Smooth muscle cell of the brain vasculature (primary cell): ENCODE measurements around the gene SERTAD4.

Source experiments
- DNase-seq: peaks from one replicate; pipeline ENCODE4 v3.0.0-alpha.2; 2012; ENCODE audit warnings: low read depth, low spot score

The SERTAD4 gene

GRCh38 chr1:210231846-210232510 lies 618 bp upstream of the SERTAD4 start:
- DNase-seq, result no peak

DNA sequence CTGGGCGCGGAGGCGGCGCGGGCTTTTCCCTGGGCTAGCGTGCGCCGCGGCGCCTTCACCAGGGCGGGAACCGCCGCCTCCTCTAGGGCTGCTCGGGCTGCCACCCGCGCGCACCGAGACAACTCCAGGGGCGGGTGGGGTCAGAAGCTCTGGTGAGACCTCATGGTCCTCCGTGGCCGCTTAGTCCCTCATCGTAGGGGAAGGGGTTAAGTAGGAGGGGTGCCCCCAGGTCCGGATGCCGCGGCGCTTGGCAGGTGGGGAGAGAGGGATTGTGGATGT lies 559 bp downstream of the SERTAD4 start:
- DNase-seq, result no peak

DNA sequence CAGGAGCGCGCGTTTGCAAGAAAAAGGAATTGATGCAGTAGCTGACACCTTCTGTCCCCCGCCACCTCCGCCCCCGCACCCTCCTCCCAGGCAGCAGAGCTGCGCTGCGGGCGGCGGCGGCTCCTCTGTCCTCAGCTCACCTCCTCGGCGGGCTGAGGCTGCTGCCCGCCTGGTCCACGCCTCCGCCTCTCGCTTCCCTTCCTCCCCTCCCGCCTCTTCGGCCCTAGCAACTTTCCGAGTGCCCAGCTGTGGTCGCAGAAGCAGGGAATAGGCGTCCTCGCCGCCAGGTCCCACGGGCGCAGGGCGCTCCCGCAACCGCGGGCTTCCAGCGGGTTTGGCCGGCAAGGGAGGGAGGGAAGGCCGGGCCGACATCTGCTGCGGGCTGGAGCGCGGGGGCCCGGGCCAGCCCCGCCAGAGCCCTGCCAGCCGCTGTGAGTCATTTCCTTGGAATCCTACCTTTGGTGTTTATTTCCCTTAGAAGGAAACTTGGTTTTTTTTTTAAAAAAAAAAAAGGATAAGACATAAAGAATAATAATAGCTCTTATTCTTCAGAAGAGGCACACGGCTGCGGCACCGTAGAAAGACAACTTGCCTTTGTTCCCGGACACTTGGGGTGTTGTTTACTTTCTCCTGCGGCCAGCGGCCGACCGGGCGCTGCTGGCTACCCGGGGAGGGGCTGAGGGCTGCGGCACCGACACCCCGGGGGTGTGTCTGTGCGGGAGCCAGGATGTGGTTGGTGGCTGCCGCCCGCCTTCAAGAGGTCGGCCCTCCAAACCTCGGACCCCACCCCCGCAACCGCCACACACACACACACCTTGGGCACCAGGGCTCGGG lies 1.1 kb downstream of the SERTAD4 start:
- DNase-seq, result no peak

DNA sequence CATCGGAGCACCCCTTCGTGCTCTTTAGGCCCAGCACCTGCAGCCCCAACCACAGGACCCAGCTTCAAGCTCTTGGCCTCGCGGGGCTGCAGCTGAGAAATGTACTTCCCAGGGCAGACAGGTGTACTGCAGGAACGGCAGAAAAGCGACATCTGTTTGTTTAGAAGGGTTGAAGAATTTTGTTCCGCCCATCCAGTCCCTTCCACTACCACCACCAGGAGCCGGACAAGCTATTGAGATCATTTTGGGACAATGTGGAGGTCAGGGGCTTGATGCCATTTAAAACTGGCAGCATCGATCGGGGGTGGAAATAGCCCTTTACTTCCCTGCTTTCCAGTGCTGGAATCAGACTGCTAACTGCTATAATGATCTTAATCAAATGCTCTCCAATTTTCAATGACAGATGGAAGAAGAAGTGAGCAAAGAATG lies 1.7 kb downstream of the SERTAD4 start:
- no peak for DNase-seq

DNA sequence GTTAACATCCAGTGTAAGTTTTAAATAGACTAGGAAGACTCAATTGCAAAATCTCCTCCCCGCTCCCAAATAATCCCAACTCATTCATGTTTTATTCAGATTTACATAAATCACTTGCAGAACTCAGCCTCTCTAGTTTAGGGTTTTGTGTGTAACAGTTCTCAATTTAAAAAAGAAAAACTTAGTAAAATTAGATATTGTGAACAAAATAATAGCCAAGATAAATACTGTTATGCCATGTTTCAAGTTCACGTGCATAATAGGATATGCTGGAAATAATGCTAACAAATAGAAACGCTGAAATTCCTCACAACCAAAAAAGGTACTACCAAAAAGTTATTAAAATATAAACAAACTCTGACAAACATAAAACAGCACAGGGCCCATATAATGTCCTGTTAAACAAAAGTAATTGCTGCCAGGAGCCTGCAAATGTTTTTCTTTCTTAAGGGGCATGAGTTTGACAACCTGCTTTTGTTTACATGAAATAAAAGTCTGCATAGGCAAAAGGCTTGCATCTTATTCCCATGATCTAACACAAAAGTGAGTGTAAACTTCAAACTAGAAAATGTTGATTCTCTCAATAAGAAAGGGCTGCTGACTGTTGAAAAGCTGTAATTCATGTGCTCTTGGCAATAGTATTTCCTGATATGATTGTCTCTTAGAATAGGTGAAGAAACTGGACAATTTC lies 2.9 kb downstream of the SERTAD4 start:
- no peak for DNase-seq

DNA sequence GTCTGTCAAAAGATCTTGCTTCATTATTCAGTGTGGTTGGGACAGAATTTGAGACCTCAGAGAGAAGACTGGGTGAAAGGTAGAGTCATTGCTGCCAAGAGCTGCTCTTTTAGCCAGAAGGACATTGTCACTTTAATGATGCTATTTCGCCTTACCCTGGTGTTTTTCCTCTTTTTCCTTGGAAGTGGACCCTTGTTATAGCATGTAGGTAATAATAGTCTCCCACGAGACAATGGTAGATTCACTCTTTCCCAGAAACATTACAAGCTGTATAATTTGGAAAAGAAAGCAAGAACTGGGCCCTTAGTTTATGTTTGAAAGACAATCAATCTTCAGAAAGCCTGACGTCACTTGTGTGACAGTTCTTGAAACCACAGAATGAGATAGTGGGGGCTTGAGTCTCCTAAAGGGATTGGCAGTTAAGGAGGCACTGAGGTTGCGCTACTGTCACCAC lies 3.8 kb downstream of the SERTAD4 start:
- DNase-seq, result no peak

GRCh38 chr1:210236840-210237409 lies 4.3 kb downstream of the SERTAD4 start:
- no peak for DNase-seq

DNA sequence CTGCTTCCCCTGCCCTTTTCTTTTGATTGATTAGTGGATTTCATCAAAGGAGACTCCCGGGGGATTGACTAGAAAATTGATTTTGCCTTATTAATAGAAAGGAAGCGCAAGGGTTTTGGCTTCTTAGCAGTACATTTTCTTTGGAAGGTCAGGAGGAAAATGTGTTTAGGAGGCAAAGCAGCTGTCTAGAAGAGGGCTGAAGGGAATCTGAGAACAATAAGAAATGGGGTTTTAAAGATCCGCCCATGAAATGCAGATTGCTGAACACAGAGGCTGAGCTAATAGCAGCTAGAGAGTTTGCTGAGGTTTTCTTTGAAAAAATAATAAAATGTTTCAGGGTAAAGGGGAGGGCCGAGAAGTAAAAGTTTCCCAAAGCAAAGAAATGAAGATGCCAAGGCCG lies 4.9 kb downstream of the SERTAD4 start:
- DNase-seq, result no peak

- no peak for DNase-seq
Measured at GRCh38 chr1:210237981-210238380, 5.4 kb downstream of the SERTAD4 start.

DNA sequence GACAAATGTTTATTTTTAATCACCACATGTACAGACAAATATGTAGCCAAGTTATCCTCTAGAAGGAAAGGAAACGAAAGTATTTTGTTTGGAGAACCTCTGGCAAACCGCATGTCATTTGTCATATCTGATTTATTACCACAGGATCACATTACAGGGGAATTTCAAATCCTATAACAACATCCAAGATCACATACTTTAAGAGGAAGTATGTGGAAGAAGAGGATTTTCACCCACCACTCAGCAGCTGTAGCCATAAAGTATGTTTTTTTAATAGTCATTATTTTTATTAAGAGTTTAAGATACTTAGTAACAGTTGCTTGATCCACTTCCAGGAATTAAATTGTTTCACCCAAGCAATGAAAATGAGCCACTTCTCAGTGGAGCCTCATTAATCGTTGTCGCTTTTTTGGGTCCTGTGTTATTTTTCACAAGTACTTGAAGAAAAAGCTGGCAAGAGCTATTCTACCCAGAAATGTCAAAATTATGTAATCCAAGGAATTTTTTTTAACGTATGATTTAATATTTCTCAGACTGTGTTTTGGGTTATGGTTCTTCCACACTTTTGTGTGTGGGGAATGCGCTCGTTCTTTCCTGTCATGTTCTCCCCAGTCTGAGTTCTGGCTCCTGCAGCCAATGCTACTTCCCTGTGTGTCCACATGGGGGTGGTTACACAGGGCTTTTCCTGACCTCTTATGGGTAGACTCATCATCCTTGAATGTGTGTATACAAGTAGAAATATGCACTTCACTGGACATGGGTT lies 6.9 kb downstream of the SERTAD4 start:
- no peak for DNase-seq

- no peak for DNase-seq
Measured at GRCh38 chr1:210241121-210241520, 8.5 kb downstream of the SERTAD4 start.

- DNase-seq, result no peak
Measured at GRCh38 chr1:210244746-210245367, 12.3 kb downstream of the SERTAD4 start.

- DNase-seq, result no peak
Measured at GRCh38 chr1:210246447-210246846, 13.9 kb downstream of the SERTAD4 start.

- no peak for DNase-seq
Measured at GRCh38 chr1:210248341-210248740, 15.7 kb downstream of the SERTAD4 start.

- no peak for DNase-seq
Measured at GRCh38 chr1:210250665-210250997, 18.0 kb downstream of the SERTAD4 start.

DNA sequence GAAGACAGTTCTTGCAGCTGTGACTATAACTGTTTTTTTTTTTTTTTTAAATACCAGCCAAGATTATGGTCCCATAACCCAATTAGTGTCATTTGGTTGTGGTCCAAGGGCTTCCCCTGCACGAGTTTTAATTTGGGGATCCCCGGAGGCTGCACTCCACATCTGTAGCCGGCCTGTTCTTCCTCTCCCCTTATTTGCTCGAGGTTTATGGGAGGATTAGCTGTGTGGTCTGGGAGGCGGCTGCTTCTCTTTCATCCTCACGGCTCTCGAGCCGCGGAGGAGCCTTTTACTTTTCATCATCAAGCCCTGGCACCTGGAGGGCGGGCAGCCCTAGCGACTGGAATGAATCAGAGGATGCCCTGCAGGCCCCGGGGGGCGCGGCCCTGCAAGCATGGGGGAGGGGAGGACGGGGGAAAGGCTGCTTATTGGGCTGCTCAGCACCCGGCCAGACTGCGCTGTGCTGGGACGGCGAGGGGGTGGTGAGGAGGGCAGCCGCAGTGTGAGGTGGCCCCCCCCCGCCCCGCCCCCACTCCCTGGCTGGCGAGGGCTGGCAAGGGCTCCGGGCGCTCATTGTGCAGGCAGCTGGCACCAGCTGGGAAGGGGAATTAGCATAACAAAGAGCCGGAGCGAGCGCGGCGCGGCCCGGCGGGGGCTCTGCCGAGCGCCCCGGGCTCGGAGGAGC lies 18.5 kb downstream of the SERTAD4 start:
- DNase-seq, result no peak

- no peak for DNase-seq
Measured at GRCh38 chr1:210251680-210252490, 19.3 kb downstream of the SERTAD4 start.

- DNase-seq, result no peak
Measured at GRCh38 chr1:210252621-210253051, 20.0 kb downstream of the SERTAD4 start.

DNA sequence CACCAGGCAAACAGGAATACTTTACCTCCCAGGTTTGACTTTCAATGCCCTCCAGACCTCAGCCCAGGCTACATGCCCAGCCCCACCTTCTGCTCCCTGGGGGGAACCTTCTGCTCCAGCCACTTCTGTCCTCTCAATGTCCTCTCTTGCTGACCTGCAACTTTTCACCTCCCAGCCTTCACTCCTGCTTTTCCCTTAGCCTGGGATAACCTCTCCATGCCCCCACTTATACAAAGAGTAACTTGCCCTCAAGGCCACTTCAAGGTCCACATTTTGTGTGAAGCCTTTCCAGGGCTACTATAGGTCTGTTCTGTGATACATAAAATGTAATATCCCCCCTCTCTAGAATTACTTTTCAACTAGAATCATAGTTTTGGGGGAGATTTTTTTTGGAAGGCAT lies 21.7 kb downstream of the SERTAD4 start:
- DNase-seq, result no peak
